G401.6 (cell line): ENCODE results near the gene TRAFD1.

Experiments
- FAIRE-seq: peaks from 2 replicates; lab custom pipeline; 2012; peaks lifted over from hg19 to GRCh38; lab: Jason Lieb, UNC

The TRAFD1 gene

DNA sequence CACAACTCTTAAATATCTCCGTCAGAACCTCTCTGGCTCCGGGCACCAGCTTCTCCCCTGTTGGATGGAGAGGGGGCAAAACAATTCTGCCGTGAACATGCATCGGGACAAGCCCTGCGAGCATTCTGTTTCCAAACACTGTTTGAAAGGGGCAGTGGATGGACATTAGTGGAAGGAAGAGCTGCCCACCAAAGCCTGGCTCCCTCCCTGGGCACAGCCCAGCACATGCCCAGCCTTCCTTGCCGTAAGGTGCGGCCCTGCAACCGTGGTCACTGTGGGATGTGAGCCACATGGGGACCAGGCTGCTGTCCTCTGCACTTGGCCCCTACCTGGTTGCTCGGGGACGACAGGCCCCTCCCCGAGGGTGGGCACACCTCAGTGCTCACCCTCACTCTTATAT lies 54.0 kb downstream of the TRAFD1 start:
- no peak for FAIRE-seq

DNA sequence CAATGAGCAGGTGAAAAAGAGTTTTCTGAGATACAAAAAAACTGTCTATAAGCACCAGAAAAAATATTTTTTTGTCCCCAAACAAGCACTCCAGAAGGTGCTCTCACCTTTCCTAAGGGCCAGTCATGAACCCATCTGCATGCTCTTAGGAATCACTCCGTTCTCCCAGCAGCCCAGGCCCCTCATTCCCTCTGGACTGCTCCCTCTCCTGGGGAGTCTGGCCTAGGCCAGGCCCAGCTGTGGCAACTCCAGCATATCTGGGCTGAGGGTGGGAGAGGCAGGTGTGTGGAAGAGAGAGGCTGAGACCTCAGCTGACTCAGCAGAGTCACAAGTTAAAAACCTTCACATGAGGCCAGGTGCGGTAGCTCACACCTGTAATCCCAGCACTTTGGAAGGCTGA lies 54.6 kb downstream of the TRAFD1 start:
- no peak for FAIRE-seq

DNA sequence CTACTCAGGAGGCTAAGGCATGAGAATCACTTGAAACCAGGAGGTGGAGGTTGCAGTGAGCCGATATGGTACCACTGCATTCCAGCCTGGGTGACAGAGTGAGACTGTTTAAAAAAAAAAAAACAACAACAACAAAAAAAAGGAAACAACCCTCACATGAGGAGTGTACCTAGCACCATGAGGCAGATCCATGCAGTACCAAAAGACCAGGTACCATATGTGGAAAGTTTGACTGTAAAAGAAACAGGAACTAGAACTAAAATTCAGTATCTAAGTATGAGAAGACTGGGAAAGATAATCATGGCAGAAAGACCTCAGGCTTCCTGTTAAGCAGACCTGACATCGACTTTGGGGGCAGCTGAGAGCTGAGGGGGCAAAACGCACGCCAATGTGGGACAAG lies 55.1 kb downstream of the TRAFD1 start:
- FAIRE-seq = no peak

DNA sequence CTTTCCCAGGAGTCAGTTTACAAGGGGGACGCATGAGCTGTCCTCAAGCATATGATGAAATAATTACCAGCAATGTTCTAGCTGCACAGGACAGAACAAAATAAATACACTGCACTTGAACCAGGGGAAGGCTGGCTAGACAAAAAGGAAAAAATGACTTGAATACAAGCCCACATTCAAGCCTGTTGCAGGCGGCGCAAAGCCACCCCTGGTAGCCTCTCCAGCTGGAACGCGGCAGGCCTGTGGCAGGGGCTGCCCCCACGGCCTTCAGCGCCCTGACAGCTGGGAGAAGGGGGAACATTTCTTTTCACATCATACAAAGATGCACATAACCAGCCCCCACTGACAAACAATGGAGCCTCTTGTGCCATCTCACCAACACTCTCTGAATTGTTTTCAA lies 57.1 kb downstream of the TRAFD1 start:
- no peak for FAIRE-seq

DNA sequence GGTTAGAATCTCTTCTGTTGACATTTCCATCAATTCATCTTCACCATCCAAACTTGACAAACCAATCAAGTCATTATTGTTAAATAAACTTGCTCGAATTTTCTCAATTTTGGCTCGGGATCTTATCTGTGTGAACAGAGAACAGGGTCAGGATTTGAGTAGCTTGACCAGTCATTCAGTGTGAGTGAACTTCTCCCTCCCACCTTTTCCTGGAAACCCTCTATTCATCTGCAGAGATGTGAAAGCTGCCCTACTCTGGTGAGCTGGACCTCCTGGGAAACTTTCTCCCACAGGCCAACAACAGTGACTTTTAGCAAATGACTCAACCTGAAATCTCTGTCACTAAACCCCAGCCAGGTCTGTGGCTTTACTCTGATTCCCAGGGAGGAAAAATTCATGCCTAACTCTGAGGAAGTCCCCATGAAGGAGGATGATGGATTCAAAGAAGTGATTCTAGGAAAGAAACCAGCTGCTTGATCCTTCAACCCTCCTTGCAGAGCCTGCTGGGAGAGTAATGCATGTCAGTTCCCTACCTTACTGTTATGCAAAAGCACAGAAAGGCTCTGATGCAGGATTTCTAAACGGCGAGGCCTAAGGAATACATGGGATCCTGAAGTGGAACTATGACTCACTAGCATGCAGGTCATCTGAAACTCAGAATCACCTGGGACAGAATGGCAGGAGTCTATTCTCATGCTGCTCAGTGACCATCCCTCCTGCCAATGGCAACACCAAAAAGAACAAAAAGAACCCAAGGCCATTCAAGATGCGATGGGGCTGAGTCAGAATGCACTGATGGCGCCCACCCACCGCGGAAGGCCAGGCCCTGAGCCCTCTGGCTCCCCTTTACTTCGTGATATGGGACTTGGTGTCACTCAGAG lies 58.0 kb downstream of the TRAFD1 start:
- no peak for FAIRE-seq

DNA sequence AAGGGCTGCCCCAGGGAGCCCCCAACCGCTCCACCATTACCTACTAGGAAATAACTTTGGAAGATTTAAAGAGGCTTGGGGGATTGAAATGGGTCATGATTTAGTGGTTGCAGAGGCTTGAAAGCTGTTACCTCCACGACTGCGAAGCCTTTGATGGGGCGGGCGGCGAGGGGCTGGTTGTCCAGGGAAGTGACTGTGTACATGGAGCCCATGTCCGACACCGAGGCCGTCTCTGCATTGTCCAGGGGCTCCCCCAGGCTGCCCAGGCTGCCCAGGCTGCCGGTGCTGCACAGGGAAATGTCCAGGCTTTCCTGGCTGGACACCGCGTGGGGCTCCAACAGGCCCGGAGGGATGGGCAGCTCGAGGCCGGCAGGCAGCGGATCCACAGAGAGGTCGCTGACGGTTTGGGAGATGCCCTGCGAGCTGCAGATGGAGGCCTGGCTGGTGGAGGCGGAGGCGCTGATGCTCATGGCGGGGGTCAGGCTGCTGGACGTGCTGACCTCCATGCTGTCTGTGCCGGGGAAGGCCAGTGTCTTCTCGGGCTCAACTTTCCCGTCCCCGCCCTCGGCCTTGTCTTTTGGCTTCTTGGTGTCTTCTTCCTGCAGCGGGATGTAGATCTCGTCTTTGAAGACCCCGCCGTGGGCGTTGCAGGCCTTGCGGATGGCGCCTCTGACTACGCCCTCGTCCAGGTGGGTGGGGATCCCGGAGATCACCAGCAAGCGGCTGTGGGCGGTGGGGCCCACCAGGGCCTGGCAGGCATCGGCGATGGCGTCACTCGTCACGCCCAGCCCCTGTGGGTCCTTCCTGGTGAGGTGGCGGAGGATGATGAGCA lies 58.9 kb downstream of the TRAFD1 start:
- FAIRE-seq = no peak

DNA sequence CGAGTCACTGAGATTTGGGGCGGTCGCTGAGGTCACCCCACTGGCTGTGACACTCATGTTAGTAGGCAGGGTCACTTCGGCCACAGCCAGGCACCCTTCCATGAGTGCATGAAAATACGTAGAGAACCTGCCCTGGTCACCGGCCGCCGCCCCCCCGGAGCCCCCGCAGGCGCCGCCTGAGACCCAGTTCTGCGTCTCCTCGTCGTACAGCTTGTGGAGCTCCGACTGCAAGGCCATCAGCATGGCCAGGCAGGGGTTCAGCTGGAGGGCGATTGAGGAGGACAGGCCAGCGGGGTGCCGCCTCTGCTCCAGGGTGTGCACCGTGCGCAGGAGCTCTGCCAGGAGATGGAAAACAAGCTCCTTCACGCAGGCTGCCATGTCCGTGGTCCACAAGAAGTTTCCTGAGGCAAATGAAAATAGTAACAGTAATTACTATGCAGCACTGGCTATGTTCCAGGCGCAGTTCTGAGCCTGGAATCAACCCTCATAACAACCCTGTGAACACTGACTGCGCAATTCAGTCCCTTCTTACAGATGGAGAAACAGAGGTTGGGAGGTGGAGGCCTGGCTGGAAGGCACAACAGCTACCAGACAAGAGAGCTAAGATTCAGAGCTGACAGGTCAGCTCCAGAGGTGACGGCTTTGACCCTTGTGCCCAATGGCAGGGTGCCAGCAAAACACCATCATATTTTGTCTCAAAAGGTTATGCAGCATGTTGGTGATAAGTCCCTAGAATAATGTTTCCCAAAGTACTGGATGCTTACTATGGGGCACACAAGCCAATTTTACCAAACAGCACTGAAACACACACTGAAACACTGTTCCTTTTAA lies 59.9 kb downstream of the TRAFD1 start:
- no peak for FAIRE-seq

DNA sequence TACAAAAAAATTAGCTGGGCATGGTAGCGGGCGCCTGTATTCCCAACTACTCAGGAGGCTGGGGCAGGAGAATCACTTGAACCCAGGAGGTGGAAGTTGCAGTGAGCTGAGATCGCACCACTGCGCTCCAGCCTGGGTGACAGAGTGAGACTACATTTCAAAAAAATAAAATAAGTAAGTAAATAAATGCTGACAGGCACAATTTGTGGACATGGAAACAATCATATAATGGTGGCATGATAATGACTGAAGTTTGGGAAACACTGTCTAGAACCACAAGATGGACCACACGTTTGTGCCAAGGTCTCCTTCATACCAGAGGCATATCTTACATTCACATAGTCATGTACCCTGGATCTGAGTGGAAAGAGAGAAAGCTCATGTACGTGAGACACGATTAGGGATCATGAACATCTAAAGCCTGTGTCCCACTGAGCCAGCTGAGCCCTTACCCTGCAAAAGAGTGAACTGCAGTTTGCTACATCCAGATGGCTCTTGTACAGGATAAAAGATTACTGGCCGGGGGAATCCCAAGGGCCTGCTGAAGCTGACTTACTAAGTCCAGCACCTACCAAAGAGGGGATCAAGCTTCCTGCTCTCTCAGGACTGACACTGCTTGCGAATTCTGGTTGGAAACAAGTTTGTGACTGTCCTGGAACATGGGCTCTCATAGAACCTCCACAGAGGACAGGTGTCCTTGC lies 62.9 kb downstream of the TRAFD1 start:
- no peak for FAIRE-seq

DNA sequence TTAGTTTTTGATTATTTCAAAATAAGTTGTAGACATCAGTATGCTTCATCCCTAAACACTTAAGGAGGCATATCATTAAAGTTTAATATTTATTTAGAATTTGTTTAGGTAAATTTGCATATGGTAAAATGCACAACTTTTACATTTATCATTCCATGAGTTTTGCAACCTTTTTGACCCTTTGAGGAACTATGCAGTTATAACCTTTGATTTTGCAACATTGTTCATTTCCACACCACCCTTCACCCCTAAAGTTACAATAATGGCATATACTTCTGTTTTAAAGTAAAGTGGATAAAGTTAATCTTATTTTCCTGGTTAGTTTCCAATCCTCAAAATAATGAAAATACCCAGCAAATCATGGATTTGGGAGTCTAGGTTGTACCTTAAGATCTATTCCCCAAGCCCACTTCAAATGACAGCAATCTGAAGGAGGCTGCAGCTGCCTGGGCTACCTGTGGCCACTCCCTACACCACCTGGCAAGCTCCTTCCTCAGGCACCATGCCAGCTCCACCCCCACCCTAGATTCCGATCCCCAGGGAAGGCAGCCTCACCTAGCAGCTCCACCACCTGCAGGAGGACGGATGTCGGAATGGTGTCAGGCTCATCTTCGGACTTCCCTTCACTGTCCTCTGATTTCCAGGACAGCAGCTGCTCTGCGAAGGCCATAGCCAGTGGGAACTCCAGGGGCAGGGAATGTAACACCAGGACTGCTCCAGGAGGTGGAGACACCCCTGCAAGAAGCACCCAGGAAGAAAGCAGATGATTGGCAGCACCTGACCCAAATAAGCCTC lies 65.1 kb downstream of the TRAFD1 start:
- FAIRE-seq = no peak

DNA sequence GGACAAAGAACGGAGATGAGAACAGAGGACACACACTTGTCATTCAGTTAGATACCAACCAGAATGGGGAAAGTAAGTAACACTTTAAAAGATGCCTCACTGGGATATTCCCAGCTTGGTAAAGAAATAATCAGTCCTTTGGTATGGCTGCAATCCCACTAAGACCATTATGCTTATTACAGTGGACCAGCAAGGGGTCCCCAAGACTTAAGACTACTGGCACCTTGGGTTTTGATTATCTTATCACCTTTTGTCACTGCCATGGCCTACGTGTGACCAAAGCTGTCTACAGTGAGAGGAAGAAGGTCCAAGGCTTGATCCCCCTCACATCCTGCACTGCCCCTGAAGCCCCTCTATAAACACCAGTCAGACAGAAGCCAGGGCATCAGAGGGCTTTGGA lies 65.8 kb downstream of the TRAFD1 start:
- no peak for FAIRE-seq

DNA sequence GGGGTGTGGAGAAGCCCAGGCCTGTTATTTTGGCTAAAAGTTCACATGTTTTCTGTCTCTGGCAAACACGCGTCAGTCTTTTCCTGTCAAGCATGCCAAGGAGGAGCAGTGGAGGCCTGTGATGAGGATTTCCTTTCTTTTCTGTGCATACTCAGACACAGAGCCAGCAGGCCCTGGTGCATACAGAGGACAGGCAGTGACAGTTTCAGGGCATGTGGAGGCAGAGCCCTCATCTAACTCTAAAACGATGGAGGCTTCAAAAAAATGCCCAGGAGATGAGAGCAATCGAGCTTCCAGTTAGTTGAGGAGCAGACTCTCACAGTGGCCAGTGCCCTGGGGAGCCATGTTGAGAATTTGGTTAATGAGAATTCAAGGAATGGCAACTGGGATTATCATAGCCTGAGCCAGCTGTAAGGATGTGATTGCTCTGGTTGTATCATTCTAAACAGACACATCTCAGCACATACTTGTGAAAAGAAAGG lies 66.5 kb downstream of the TRAFD1 start:
- no peak for FAIRE-seq

DNA sequence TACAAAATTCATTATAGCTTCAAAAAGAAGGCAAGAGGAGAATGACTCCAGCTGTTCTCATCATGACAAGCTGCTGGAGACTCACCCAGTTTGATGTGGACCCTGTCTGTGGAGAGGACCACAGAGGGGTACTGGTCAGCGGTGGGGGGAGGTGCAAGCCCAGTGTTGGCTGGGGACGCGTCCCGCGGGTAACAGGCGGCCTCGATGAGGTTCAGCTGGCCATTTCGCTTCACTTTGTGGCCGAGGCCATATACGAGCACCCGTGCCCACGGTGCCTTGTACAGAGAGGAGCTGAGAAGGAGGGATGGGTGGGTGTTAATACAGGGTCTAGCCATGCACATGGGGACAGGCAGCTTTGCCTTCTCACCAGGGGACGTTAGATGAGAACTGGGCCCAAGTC lies 67.1 kb downstream of the TRAFD1 start:
- FAIRE-seq = no peak

DNA sequence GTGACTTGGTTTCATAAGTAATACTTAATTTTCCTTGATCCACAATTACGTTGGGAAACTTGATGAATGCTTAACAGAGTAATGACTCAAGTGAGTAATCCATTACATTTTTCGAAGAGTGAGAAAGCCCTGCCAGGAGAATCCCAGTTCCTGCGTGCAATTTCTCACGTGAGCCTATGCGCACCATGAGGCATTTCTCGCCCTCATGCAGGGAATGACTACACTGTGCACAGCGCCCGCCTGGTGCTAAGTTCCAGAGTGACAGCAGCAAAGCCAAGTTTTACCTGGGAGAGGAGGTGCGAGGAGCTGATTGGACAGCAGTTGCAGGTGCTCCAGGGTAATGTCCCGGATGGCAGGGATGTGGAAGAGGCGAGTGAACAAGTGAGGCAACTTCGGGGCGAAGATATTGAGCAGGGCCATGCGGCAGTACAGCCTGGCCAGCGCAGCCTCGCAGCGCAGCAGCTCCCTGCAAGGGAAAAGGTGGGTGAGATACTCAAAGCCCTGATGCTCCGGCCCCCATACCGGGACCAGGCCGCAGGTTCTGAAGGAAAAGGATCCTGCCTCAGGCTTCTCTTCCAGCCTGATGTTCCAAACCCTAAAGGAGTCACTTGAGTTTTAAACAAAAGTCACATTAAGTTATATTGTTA lies 69.4 kb downstream of the TRAFD1 start:
- no peak for FAIRE-seq

DNA sequence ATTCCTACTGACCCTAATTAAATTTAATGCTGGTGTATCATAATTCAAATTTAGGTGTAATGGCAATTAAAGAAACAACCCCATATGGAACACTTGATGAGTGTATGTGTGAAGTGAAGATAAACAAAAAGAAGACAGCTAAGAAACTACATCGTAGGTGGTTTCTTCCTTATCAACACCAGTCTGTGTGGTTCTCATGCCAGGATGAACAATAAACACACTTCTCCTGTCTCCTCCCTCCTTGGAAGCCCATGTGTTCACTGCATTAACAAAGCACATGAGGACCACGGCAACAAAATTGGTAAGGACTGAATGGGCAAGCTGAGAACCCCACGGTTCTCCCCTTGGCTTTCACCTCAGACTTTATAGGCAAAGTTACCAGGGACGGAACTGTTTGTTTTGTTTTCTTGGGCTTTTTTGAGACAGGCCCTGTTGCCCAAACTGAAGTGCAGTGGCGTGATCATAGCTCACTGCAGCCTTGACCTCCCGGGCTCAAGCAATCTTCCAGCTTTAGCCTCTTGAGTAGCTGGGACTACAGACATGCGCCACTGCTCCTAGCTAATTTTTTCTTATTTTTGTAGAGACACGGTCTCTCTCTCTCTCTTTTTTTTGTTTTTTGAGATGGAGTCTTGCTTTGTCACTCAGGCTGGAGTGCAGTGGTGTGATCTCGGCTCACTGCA lies 71.0 kb downstream of the TRAFD1 start:
- FAIRE-seq = no peak

DNA sequence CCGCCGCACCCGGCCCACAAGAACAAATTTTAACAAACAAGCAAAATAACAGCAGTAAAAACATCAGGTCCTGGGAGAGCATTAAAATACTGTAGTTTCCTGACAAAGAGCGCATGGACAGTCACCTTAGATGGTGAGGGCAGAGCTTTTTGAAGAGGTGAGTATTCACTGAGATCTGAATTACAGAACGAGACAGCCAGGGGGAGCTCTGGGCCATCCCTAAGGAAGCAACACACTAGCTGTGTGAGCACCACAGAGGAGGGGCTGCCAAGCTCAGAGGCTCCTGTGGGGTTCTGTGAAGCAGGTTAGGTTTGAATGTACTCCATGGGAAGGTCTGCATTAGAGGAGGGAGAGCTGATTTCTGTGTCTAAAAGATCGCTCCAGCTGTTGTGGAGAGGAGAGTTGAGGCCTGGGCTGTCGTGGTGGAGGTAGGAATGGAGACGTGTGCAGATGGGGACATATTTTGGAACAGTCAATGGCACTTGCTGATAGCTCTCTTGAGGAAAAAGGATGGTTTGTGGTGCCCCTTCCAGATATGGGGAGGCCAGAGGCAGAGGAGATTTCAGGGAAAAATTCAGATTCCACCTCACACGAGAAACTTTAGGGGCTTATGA lies 72.9 kb downstream of the TRAFD1 start:
- peak; percentile 84 for FAIRE-seq

DNA sequence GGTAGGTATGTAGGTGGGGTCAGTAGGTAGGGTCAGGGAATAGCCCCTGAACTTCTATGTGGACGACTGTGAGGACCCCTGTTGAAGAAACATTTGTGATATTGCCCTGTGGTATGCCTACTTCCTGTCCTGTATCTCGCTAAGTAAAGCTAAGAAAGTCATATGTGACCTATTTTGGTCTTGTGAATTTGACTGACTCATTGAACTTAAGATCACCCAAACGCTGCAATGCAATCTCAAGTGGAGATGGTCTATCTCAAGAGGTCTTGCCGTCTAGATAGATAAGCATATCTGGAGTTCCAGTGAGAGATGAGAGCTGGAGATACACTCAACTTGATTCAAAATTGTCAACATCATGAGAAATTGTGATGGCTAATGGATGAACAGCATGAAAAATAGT lies 73.8 kb downstream of the TRAFD1 start:
- FAIRE-seq = no peak
